Gastroesophageal sphincter (tissue), 3 donors: ENCODE results near the gene LRBA.

Source experiments
- CTCF ChIP-seq, 4 experiments: fragments of 200-600 bp in 2 of 4; fragments of 450-650 bp in 2 of 4; sonication (generic) in 1 of 4; IDR thresholded peaks; one replicate each; pipeline ENCODE4 v1.5.1; 2017 to 2019; ENCODE audit warnings: antibody characterized with exemption in 4 of 4, mild to moderate bottlenecking in 2 of 4, moderate library complexity in 2 of 4
- EP300 ChIP-seq: sonication (generic); formaldehyde crosslinking; IDR thresholded peaks from one replicate; pipeline ENCODE4 v1.6.1; 2017; ENCODE audit warnings: antibody characterized with exemption, mild to moderate bottlenecking
- POLR2A ChIP-seq, 2 donors: fragments of 450-650 bp; IDR thresholded peaks; one replicate each; pipeline ENCODE4 v1.6.1; 2017; ENCODE audit warnings: antibody characterized with exemption in 2 of 2, mild to moderate bottlenecking in 2 of 2, moderate library complexity in 1 of 2
- POLR2AphosphoS5 ChIP-seq: sonication (generic); formaldehyde crosslinking; IDR thresholded peaks from one replicate; pipeline ENCODE4 v1.6.1; 2017; ENCODE audit warnings: antibody characterized with exemption

- TF ChIP-seq CTCF (IDR thresholded peaks at IDR 0.05) (no peak), POLR2A (IDR thresholded peaks at IDR 0.05) (no peak), POLR2AphosphoS5 (no peak), EP300 (no peak)
These were observed 346.3 kb downstream of the LRBA start for GRCh38 chr4:150668824-150669223.
